HG02642 (cell line): Measurements from ENCODE around the gene SGK1.

ENCODE experiments used
- ATAC-seq: cut with Tn5 transposase; IDR thresholded peaks from one replicate; pipeline ENCODE4 v1.9.1; 2021; ENCODE audit warnings: mild to moderate bottlenecking; ENCODE audit not compliant: unreplicated experiment, poor library complexity

The SGK1 gene

DNA sequence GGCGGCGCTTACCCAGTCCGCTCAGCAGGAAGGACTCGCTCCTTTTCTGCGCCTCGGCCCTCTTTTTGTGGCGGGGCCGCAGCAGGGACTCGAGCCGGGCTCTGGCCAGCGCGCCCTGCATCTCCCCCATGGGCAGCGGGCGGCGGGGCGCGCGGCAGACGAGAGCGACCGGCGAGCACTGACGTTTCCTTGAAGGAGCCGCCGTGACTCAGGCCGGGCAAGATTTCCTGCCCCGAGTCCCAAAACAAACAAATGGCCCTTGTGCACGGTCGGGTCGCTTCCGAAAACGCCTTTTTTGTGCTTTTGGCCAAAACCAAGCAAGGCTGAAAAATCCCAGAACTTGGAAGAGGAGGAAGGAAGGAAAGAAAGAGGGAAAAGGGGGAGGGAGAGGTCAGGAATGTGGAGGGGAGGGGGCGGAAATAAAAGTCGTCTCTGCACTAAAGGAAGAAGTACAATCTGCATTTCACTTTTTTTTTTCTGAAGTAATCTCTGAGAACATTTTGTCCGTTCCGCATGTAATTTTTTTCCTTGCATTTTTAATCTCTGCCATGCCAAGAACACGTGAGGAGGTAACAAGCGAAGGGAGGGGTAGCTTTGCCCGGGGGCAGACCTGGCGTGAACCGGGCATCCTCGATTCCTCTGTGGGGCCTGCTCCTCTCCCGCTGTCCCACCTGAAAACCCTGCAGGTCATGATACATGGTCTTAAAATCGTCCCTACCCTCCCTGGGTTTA is 142.2 kb downstream of the SGK1 start:
- ATAC-seq: peak; percentile 20

DNA sequence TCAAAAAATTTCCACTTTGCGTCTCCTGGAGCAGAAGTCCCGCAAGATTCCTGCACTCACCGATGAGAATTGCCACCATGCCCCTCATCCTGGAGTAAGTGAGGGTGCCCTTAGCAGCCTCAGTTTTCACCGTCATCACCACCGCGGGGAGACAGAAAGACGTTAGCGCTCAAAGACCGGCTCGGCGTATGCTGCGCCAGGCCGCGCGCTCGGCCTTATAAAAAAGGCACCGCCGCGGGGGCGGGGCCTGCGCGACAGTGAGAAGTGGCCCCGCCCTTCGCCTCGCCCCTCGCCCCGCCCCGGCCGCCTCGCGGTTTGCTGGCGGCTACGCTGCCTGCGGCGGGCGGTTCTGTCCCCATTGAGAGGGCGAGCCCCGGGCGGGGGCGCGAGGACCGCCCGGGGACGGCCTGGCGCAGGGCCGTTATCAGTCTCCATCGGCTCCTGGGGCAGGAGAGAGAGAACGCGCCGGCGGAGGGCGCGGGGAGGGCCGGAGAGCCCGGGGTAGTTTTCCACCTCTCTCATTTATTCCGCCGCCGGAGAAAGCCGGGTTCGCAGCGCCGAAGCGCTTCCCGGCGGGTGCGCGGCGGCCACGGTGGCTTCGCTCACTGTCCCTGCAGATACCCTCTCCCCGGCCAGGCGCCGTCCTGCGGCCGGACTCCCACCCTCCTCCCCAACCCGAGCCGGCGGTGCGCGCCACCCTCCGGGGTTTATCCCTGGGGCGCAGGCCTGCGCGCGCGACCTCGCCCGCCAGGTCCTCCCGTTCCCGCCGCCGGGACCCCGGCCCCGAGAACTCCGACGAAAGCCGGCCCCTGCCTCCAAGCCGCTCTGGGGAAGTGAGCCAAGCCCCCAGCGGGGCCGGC is 143.0 kb downstream of the SGK1 start:
- ATAC-seq: peak; percentile 79

DNA sequence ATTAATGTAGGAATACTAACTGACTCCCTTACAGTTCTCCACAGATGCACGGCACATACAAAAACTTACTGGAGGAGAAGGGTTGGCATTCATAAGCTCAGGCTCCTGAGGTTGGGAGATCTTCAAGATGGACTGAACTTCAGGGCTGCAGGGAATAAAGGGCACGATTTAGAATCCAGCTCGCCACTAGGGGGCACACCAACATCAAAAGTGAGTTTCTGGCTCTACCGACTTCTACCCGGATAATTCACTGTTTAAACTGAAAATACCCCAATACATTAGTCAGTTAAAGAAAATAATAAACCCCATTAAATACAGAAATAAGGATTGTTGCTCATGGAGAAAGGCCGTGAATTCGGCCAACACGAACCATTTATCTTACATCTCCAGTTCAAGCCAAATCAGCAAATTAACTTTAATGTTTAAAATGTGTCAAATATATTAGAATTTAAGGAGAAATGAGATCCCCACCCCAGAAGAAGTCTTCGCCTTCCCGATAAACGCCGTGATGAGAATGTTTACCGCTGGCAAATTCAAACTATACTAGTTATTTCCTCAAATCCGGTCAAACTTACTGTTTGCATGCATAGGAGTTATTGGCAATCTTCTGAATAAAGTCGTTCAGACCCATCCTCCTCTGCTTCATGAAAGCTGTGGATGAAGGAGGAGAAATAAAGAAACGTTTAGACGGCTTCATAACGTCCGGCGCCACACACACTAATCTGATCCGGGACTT is 143.8 kb downstream of the SGK1 start:
- ATAC-seq: no peak

GRCh38 chr6:134173366-134173725 is 144.6 kb downstream of the SGK1 start:
- ATAC-seq: no peak

DNA sequence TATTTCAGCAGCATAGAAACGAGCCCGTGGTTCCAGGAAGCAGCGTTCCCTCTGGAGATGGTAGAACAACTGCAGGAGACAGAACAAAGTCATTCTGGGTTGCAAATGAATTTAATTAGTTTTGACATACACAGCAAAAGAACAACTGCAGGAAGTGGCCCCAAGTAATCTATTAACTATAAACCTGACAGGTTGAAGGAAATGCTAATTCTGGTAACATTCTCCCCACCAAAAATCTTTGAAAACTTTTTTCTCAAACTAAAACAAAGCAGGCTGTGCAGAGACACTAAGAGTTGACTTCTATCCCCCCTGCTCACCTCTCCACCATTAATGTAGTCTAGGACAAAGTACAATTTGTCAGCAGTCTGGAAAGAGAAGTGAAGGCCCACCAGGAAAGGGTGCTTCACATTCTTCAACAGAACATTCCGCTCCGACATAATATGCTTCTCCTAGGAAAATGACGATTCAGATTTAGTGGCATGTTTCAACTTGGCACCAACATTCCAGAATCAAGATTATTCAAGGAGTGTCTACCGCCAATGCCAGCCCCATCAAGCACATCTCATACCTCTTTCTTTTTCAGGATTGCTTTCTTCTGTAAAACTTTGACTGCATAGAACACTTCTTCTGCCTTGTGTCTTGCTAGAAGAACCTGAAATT is 145.1 kb downstream of the SGK1 start:
- no peak for ATAC-seq

- no peak for ATAC-seq
Measured at GRCh38 chr6:134172020-134172705, 145.7 kb downstream of the SGK1 start.

GRCh38 chr6:134171517-134171916 is 146.4 kb downstream of the SGK1 start:
- no peak for ATAC-seq

- no peak for ATAC-seq
Measured at GRCh38 chr6:134170844-134171243, 147.1 kb downstream of the SGK1 start.

GRCh38 chr6:134169871-134170486 is 147.9 kb downstream of the SGK1 start:
- no peak for ATAC-seq

DNA sequence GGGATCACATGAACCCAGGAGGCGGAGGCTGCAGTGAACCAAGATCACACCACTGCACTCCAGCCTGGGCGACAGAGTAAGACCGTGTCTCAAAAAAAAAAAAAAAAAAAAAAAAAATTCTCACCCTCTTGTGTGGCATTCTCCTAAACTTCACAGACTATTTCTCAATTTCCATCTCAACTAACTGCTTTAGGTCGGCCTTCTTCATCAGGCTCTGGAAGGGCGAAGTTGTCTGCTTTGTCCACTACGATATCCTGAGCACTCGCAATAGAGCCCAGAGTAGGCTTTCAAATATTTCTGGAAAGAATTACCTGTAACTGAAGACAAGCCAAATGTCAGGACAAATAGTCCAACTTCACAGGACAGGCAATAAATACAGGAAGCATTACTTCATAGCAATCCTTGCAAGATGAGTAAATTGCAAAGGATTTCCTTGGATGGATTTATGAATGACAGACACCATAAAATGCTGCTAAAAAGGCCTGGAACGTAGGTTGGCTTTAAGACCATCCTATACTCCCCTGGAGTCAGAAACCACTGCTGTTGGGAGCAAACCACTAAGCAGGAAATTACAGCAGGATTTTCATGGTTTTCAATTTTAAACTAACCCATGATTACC is 149.2 kb downstream of the SGK1 start:
- no peak for ATAC-seq

DNA sequence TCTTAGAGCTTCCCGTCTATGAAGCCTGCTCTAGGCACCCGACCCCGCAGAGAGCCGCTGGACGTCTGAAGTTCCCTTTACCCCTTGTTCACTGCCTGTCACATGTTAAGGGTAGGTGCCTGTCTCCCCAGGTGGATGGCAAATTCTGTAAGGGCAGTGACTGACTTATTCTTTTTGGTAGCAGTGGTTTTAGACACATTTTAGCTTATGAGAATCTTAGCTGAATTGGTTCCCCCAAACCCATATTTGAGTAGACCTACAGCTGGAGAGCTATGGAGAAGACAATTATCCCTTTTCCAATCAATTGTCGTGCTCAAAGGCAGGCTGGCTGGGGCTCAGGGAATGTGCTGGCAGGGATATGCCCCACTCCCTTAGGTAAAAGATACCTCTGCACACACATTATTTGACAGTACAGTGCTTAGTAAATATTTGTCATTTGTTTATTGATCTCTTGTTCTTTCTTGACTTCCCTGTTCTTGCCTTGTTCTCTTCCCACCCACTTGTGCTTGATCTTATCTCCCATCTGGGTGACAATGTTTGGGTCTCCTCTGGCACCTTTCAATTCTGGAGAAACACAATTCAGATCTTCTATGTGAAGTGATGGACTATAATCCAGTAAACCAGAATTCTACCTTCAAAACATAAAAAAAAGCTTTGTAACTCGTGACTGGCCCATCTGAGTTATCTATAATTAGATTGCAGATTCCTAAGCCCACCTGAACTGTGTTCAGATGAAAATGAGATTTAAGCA is 151.2 kb downstream of the SGK1 start:
- no peak for ATAC-seq

DNA sequence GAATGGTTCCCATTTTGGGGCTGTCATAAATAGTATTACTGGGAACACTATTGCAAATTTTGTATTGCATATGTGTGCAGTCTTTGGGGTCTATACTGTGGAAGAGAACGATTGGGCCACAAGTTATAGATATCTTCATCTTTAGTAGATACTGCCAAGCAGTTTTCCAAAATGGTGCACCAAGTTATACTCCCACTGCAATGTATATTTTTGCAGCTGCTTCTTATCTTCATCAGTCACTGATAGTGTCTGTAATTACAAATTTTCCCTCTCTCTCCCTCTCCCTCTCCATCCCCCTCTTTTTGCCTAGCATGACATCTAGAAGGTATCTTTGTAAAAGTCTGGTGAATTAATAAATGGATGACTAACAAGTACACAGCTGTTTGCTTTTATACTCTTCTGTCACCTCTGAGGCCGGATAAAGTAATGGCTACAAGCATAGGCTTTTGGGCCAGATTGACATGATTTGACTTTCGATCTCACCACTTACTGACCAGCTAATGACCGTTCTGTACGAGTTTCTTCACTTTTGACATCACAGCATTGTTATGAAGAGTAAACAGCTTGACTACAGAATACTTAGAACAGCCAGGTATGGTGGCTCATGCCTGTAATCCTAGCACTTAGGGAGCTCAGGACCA is 152.2 kb downstream of the SGK1 start:
- no peak for ATAC-seq

DNA sequence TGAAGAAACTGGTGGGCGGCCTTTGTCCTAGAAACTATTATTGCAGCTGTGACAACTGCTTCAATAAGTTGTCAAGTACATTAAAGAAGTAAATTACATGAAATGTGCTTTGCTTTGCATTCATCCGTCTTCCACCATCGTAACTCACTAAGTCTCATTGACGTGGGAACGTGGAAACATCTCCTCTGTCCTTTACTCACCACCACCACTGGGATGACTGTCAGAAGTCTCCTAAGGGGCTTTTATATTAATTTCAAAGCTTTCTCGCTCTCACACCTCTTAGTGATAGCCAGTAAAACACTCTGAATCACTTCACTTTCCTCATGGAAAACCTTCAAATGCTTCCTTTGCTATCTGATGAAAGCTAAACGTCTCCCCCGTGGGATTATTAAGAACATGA is 153.6 kb downstream of the SGK1 start:
- no peak for ATAC-seq

GRCh38 chr6:134162932-134163331 is 155.0 kb downstream of the SGK1 start:
- ATAC-seq: no peak

DNA sequence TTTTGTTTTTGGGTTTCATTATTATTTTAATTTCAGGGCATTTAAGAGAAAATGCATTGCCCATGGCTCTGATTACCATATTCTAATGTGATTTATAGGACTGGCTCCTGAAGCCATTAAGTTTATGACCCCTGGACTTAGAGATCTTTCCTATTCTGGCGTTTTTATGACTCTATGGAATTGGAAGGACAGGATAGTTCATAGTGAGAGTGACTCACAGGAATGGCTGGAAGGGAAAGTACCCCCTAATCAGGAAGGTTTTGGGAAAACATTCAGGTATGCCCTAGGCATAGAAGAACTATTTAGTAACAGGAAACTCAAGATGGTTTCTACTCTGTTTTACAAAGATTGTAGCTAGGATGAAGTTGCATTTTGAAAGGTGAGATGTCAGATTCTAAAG is 156.9 kb downstream of the SGK1 start:
- ATAC-seq: no peak

DNA sequence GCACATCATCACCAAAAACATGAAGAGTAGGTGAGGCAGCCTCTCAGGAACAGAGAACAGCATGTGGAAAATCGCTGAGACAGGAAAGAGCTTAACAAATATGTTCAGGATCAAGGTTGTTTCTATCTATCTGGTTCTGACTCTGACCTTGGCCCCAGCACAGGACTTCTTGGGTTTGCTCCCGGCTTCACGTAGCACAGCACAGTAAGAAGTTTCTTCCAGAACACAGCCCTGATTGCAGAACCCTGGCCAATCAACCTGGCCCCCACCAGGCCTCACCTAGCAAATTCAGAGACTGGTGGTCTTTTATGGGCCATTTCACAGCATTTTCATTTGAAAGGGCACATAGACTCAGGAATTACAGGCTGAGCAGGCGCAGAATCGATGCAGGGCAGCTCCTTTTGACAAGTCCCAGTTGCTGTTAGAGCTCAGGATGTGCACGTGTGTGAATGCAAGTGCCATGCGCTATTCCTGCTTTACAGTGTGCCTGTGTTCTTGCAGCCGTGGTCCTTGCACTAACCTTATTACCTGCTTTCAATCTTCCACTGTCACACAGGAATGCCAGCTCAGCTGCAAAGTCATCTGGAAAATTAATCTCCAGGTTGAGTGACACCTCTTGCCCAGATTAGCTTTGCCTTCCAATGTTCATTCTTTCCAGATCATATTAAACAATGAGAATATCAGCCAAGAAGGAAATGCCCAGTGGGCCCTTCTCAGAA is 165.0 kb downstream of the SGK1 start:
- no peak for ATAC-seq

DNA sequence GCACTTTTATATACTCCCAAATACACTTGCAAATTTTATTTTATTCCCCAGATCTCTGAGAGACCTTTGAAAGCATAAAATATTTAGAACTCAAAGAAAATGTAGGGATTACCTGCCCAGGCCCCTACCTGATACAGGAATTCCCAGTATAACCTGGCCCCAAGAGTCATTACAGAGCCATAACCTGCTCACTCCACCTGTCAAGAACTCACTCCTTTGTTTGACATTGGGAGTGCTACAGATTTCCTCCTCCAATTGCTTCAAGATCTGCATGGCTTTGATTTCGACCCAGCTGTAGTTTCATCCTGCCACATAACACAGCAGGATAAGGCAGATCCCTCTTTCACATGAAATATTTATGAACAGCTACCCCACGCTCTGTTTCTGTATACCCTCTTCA is 169.3 kb downstream of the SGK1 start:
- no peak for ATAC-seq
